Activated CD4-positive, alpha-beta memory T cell treated with anti-CD3 and anti-CD28 coated beads for 36 hours (primary cell): ENCODE data around the gene PLA2G6. TPM values are rescaled to one million over a fixed set of nuclear protein-coding genes. Genes with fewer than 3 reads are reported as not detected.

ENCODE experiments used
- CTCF ChIA-PET: fragments of 350-600 bp; sonication (Branson Sonifier 250); formaldehyde crosslinking; loops from one replicate; lab custom pipeline; 2021; ENCODE audit warnings: antibody characterized with exemption, inconsistent platforms; lab: Charles Lee
- POLR2A ChIA-PET: fragments of 350-600 bp; sonication (Branson Sonifier 250); formaldehyde crosslinking; loops from one replicate; lab custom pipeline; 2021; ENCODE audit warnings: antibody characterized with exemption; lab: Charles Lee
- DNase-seq: peaks from one replicate; pipeline ENCODE4 v3.0.0-alpha.2; 2020
- H3K27ac Mint-ChIP-seq: one replicate; pipeline ENCODE4 v1.8.0; 2021; ENCODE audit warnings: mixed read lengths
- H3K27me3 Mint-ChIP-seq: one replicate; pipeline ENCODE4 v1.8.0; 2021; ENCODE audit warnings: mixed read lengths
- H3K36me3 Mint-ChIP-seq: one replicate; pipeline ENCODE4 v1.8.0; 2021; ENCODE audit warnings: mixed read lengths
- H3K4me1 Mint-ChIP-seq: one replicate; pipeline ENCODE4 v1.8.0; 2021; ENCODE audit warnings: low read depth, mixed read lengths
- H3K4me3 Mint-ChIP-seq: one replicate; pipeline ENCODE4 v1.8.0; 2021; ENCODE audit warnings: mild to moderate bottlenecking, mixed read lengths
- H3K9me3 Mint-ChIP-seq: one replicate; pipeline ENCODE4 v1.8.0; 2021; ENCODE audit warnings: mixed read lengths
- intact Hi-C: fragments of 100-400 bp; cut with micrococcal nuclease; formaldehyde crosslinking; loops from one replicate; pipeline ENCODE4 v1.15.1; 2023
- total RNA-seq, 2 experiments: library from RNA; stranded (reverse); gene quantifications; one replicate each; pipeline ENCODE4 v1.2.3, GENCODE V29; 2021

PLA2G6 gene, protein sequence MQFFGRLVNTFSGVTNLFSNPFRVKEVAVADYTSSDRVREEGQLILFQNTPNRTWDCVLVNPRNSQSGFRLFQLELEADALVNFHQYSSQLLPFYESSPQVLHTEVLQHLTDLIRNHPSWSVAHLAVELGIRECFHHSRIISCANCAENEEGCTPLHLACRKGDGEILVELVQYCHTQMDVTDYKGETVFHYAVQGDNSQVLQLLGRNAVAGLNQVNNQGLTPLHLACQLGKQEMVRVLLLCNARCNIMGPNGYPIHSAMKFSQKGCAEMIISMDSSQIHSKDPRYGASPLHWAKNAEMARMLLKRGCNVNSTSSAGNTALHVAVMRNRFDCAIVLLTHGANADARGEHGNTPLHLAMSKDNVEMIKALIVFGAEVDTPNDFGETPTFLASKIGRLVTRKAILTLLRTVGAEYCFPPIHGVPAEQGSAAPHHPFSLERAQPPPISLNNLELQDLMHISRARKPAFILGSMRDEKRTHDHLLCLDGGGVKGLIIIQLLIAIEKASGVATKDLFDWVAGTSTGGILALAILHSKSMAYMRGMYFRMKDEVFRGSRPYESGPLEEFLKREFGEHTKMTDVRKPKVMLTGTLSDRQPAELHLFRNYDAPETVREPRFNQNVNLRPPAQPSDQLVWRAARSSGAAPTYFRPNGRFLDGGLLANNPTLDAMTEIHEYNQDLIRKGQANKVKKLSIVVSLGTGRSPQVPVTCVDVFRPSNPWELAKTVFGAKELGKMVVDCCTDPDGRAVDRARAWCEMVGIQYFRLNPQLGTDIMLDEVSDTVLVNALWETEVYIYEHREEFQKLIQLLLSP
- total RNA-seq = 10 to 100 TPM; 63.7 to 69.5 TPM

DNA sequence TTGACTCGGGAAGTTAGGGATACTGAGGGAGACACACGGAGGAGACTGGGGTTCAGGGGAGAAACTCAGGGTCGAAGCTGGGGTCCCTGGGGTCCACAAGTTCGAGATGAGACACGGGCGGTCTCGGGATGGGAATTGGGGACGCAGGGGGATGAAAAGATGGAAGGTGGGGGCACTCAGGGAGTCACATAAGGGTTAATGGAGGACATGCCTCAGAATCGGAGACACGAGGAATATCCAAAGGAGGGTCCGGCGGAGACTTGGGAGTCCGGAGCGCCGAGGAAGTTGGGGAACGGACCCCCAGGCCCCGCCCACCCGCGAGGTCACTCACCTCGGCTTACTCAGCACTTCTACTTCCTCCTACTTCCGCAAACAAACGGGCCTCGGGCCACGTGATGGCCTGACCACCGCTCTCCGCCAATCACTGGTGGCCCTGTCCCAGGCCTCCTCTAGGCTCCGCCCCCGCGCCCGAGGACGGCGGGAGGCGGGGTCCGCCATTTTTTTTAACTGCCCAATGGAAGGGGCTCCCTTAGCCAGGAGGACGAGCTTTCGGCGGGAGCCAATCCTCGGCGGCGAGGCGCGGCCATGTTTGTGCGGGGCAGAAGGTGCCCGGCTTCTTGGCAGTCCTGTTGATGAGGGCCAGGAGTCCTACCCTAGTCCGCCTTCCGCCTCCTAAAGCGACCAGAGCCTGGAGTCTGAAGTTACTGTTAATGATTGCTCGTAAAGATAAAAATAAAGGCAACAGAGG is at the start of gene PLA2G6:
Gene PLA2G6, minus strand, starts transcription at position 378 of the 748 bp plus-strand sequence. CDS start 12,404 bp downstream, outside the sequence.
- CTCF ChIA-PET = interaction anchor here (1.0 to 1.6 kb wide), 2 partner anchors 20 to 130 kb away, joined by 4 to 7 read pairs; partner anchors contain the start of gene MAFF
- Mint-ChIP-seq H3K4me3 (peak within 1 kb of the TSS; percentile 86), H3K36me3 (no peaks in the 10 kb centered on the region), H3K27me3 (no peaks in the 10 kb centered on the region), H3K4me1 (peaks cover 44% of the 10 kb centered on the region), H3K9me3 (no peaks in the 10 kb centered on the region), H3K27ac (peak within 1 kb of the TSS; percentile 99)
- DNase-seq = peak; percentile 99
- intact Hi-C loops = loop anchor here (1.0 to 5.0 kb wide), 3 partner anchors 20 to 526 kb away; partner anchors contain the start of genes GTPBP1 and MAFF
- POLR2A ChIA-PET = interaction anchor here (0.5 to 1.6 kb wide), 6 partner anchors 9 to 524 kb away, joined by 3 to 10 read pairs (median 4); partner anchors contain the start of genes ANKRD54, GTPBP1 and MAFF

DNA sequence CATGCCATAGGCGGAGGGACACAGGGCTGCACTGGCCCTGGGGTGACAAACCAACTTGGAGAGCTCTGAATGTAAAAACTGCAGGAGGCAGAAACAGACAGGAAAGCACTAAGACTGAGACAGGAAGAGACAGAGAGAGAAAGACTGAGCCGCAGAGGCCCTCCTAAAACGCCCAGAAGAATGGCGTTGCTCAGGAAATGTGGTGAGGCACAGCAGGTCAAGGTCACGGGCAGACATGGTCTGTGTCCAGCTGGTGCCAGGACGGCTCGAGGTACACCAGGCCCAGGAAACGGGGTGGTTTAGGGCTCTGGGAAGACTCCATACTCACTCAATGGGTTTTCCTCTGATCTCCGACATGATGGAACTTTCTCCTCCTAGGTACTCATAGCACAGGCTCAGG is 49.3 kb upstream of the PLA2G6 start:
- H3K27ac Mint-ChIP-seq = no peak overlapping the region
- H3K4me1 Mint-ChIP-seq = peaks cover 3% of the 10 kb centered on the region
- peaks cover 18% of the 10 kb centered on the region for H3K36me3 Mint-ChIP-seq
- intact Hi-C loops = loop anchor here (1.0 to 2.0 kb wide), 2 partner anchors 117 to 130 kb away; no protein-coding TSS in a partner anchor
- POLR2A ChIA-PET = interaction anchor here (0.5 kb wide), 1 partner anchor 424 kb away, joined by 3 read pairs; no protein-coding TSS in a partner anchor
- no peak for DNase-seq
- no peak overlapping the region for H3K4me3 Mint-ChIP-seq
- no peaks in the 10 kb centered on the region for H3K27me3 Mint-ChIP-seq
- CTCF ChIA-PET = interaction anchor here (0.6 to 3.1 kb wide), 10 partner anchors 12 to 665 kb away, joined by 3 to 37 read pairs (median 7); partner anchors contain the start of gene PICK1
- H3K9me3 Mint-ChIP-seq = no peaks in the 10 kb centered on the region

DNA sequence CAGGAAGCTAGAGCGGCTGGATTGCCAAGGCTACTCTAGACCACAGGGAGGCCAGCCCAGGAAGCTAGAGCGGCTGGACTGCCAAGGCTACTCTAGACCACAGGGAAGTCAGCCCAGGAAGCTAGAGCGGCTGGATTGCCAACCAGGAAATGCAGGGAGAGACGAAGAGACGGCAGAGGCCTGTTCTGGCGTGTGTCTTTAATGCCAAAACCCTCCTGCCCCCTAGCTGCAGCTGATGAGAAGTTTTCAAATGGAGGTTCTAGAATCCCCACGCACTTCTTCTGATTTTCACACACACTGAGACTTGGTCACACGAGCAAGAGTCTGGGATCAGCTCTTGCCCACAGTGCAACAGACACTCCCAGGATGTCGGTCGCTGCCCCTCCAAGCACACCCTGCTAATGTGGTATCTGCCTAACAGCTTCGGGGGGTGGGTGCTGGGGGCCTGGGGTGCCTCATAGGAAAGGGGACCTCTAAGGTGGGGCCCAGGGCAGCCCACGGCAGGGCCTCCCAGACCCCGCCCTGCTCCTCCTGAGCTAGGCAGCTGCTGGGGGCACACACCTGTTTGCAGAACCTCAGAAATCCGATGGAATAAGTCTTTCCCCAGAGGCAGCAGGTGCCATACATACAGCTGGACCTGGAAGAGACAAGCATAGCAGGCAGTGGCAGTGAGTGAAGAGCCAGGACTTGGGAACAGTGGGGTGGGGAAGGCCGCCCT is 48.6 kb upstream of the PLA2G6 start:
- Mint-ChIP-seq H3K27ac (no peak overlapping the region), H3K9me3 (no peaks in the 10 kb centered on the region), H3K36me3 (peaks cover 15% of the 10 kb centered on the region), H3K4me1 (peaks cover 3% of the 10 kb centered on the region), H3K27me3 (no peaks in the 10 kb centered on the region), H3K4me3 (no peak overlapping the region)
- CTCF ChIA-PET = interaction anchor here (0.6 to 3.1 kb wide), 14 partner anchors 11 to 664 kb away, joined by 3 to 37 read pairs (median 6); partner anchors contain the start of gene PICK1
- DNase-seq = peak; percentile 66
- POLR2A ChIA-PET = interaction anchor here (0.5 kb wide), 1 partner anchor 423 kb away, joined by 3 read pairs; no protein-coding TSS in a partner anchor
- intact Hi-C loops = loop anchor here (1.0 to 2.0 kb wide), 2 partner anchors 116 to 129 kb away; no protein-coding TSS in a partner anchor

DNA sequence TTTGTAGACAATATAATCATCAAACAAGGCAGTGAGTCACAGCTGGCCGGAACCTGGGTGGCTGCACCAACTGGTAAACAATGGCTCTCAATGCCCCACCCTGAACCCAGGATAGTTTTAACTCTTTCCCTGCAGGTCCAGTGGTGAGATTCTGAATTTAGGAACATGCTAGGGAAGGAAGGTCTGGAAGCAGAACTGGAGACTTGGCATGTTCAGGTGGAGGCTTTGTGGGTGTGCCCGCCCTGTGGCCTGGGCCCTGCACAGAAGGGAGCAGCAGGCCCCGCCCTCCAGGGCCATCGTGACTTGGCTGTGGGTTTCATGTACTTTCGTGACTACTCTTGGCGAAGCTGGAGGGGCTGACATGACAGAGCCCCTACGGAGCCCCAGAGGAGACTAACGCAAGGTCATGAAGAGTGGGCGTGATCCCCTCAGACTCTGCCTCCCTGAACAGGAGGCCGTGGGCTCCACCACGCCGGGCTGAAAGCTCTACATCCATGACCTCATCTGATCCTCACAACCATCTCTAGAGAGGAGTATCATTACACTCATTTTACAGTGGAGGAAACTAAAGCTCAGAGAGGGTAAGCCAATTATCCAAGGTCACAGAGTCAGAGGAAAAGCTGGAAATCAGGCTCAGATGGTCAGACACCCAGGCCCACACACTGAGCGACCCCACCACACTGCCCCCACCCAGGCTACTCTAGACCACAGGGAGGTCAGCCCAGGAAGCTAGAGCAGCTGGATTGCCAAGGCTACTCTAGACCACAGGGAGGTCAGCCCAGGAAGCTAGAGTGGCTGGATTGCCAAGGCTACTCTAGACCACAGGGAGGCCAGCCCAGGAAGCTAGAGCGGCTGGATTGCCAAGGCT is 47.5 kb upstream of the PLA2G6 start:
- Mint-ChIP-seq H3K27ac (no peak overlapping the region), H3K9me3 (no peaks in the 10 kb centered on the region), H3K4me1 (peaks cover 3% of the 10 kb centered on the region), H3K27me3 (no peaks in the 10 kb centered on the region), H3K36me3 (peaks cover 15% of the 10 kb centered on the region), H3K4me3 (no peak overlapping the region)
- no peak for DNase-seq
- CTCF ChIA-PET = interaction anchor here (0.7 to 3.1 kb wide), 15 partner anchors 9 to 461 kb away, joined by 3 to 37 read pairs (median 5); partner anchors contain the start of gene PICK1
- intact Hi-C loops = no loop called here
- POLR2A ChIA-PET = interaction anchor here (1.2 kb wide), 1 partner anchor 28 kb away, joined by 5 read pairs; the partner anchor contains the start of gene MAFF

DNA sequence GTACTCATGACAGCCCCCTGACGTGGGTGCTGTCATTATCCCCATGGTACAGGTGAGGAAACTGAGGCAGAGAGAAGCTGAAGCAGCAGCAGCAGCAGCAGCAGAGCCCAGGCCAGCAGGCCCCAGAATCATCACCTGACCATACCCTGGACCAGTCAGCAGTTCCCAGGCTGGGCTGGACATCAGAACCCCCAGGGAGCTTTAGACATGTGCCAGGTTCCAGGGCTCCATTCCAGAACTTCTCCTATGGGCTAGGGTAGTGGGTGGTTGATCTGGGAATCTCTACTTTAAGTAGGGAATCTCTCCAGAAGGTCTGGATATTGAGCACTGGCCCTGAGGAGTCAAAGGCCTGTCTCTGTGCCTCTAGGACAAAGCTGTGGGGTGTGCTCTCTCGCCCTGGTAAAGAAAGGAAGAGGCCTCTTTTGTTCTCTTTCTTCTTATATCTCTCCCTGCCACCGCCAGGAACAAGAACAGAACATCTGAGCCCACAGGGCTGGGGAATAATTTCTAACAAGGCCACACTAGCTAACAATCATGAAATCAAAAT is 46.8 kb upstream of the PLA2G6 start:
- peaks cover 14% of the 10 kb centered on the region for H3K36me3 Mint-ChIP-seq
- DNase-seq = no peak
- H3K4me3 Mint-ChIP-seq = no peak overlapping the region
- ChIA-PET POLR2A (interaction anchor here (1.2 kb wide), 1 partner anchor 27 kb away, joined by 5 read pairs; the partner anchor contains the start of gene MAFF), CTCF (interaction anchor here (0.7 to 3.1 kb wide), 8 partner anchors 9 to 462 kb away, joined by 3 to 37 read pairs (median 4); no protein-coding TSS in a partner anchor)
- H3K9me3 Mint-ChIP-seq = no peaks in the 10 kb centered on the region
- peaks cover 3% of the 10 kb centered on the region for H3K4me1 Mint-ChIP-seq
- intact Hi-C loops = no loop called here
- no peaks in the 10 kb centered on the region for H3K27me3 Mint-ChIP-seq
- H3K27ac Mint-ChIP-seq = no peak overlapping the region

DNA sequence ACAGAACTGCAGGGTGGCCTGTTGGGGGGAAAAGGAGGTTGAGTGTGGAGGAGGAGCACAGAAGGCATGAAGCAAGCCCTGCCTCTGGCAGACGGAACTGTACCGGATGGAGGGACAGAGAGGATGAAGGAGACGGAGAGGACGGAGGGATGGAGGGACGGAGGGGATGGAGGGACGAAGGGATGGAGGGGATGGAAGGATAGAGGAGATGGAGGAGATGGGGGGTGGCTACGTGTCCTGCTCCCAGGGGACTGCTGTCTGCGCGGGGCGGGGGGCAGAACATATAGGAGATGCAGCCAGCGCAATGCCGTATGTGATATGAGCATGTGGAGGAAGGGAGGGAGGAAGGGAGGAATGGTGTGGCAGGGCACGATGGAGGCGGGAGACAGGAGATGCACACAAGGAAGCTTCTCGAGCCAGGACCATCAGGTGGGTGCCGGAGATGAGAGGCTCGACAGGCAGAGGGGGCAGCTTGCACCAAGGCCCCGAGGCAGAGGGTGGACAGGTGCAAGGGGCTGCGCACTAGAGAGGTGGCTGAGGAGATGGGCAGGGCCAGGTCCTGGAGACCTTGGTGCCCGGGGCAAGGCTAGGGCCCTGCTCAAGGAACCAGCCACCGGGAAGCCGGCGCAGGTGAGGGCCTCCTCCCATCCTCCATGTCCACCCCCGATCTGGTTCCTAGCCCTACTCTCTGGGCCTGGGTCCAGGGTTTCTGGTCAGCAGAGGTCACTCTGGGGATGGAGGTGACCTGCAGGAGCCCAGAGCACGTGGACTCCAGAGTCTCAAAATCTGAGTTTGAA is 45.4 kb upstream of the PLA2G6 start:
- peaks cover 3% of the 10 kb centered on the region for H3K4me1 Mint-ChIP-seq
- no peak overlapping the region for H3K4me3 Mint-ChIP-seq
- no peak for DNase-seq
- intact Hi-C loops = no loop called here
- no peak overlapping the region for H3K27ac Mint-ChIP-seq
- no peaks in the 10 kb centered on the region for H3K9me3 Mint-ChIP-seq
- H3K27me3 Mint-ChIP-seq = no peaks in the 10 kb centered on the region
- POLR2A ChIA-PET = no interaction called here
- CTCF ChIA-PET = interaction anchor here (1.1 to 1.8 kb wide), 4 partner anchors 112 to 175 kb away, joined by 3 to 5 read pairs (median 4); no protein-coding TSS in a partner anchor
- H3K36me3 Mint-ChIP-seq = peaks cover 12% of the 10 kb centered on the region

DNA sequence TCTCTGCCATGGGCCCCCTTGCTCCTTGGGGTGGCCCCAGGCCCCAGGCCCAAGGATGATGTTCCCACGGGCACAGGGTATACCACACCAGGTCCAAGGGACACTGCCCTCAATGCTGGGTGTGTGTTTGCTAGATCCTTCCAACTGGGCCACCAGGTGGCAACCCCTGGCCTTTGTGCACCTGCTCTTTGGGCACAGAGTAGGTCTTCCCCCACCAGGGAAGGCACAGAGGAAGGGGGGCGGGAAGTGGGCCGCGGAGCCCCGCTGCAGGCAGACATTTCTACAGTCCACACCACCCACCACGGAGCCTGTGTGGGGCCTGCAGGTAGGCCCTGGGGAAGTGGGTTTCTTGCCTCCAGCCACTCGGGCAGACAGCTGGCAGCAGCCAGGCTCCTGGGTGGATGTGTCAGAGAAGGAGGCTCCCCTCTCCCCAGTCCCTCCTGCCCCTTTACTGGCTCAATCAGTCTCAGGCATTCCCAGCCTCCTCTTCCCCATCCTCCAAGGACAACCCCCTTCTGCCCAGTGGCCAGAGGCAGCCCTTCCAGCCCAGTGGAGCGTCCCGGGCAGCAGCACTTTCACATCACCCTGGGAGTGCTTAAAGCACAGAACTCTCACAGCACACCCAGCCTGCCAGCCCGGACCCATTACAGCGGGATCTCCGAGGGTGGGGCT is 41.8 kb upstream of the PLA2G6 start:
- POLR2A ChIA-PET = no interaction called here
- intact Hi-C loops = no loop called here
- Mint-ChIP-seq H3K36me3 (peaks cover 2% of the 10 kb centered on the region), H3K27ac (no peak overlapping the region), H3K27me3 (no peaks in the 10 kb centered on the region), H3K9me3 (no peaks in the 10 kb centered on the region), H3K4me3 (no peak overlapping the region), H3K4me1 (peaks cover 14% of the 10 kb centered on the region)
- CTCF ChIA-PET = no interaction called here
- DNase-seq = no peak

DNA sequence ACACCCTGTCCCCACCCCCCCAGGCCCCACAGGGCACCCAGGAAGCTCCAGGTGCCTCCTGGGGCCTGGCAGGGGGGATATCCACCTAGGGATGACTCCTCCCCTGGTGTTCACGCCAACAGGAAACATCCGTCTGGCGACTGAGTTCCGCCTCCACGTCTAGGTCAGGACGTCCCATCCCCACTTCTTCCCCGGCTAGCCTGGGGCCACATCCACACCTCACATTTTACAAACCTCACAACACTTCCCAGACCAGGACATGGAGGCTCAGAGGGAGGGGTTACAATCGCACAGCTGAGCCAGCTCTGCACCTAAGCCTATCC is 41.1 kb upstream of the PLA2G6 start:
- intact Hi-C loops = no loop called here
- no peaks in the 10 kb centered on the region for H3K9me3 Mint-ChIP-seq
- peaks cover 2% of the 10 kb centered on the region for H3K36me3 Mint-ChIP-seq
- no peak overlapping the region for H3K27ac Mint-ChIP-seq
- no peaks in the 10 kb centered on the region for H3K27me3 Mint-ChIP-seq
- ChIA-PET CTCF (no interaction called here), POLR2A (no interaction called here)
- no peak for DNase-seq
- H3K4me1 Mint-ChIP-seq = peaks cover 21% of the 10 kb centered on the region
- no peak overlapping the region for H3K4me3 Mint-ChIP-seq
